HL-60 (cell line): Measurements from ENCODE around the gene PTPRR.

Experiments
- DNase-seq, 2 experiments: peaks; one replicate each; pipeline ENCODE4 v3.0.0-alpha.2; 2010 to 2020; ENCODE audit warnings: low read depth in 1 of 2, low spot score in 1 of 2
- H3K27ac ChIP-seq: fragments of 250-450 bp; sonication (Bioruptor Pico); replicated peaks from 2 replicates; pipeline ENCODE4 v1.5.1; 2020; ENCODE audit warnings: mild to moderate bottlenecking, moderate library complexity
- H3K27me3 ChIP-seq: fragments of 250-450 bp; sonication (Bioruptor Pico); 2 replicates; pipeline ENCODE4 v1.5.1; 2021; ENCODE audit warnings: mild to moderate bottlenecking, moderate library complexity; ENCODE audit not compliant: insufficient read depth, poor library complexity, severe bottlenecking
- H3K4me3 ChIP-seq: replicated peaks from 2 replicates; pipeline ENCODE4 v1.5.1; 2011; ENCODE audit warnings: mild to moderate bottlenecking, control low read depth, low read length; ENCODE audit not compliant: insufficient read depth
- GABPA ChIP-seq: IDR thresholded peaks from 2 replicates; pipeline ENCODE4 v1.6.1; 2012; ENCODE audit warnings: low read depth
- POLR2AphosphoS5 ChIP-seq: IDR thresholded peaks from 2 replicates; pipeline ENCODE4 v1.6.1; 2012; ENCODE audit warnings: low read depth
- REST ChIP-seq: IDR thresholded peaks from 2 replicates; pipeline ENCODE4 v1.6.1; 2012; ENCODE audit warnings: low read depth; ENCODE audit not compliant: insufficient replicate concordance
- SPI1 ChIP-seq: IDR thresholded peaks from 2 replicates; pipeline ENCODE4 v1.6.1; 2012; ENCODE audit warnings: low read depth, mild to moderate bottlenecking, borderline replicate concordance
- TF ChIP-seq, protein P1 (sequence below): IDR thresholded peaks from one replicate; pipeline ENCODE4 v1.5.1; 2011; ENCODE audit warnings: low read length, control low read depth, inconsistent platforms; ENCODE audit not compliant: insufficient read depth

The PTPRR gene

GRCh38 chr12:70609739-70610491, 310.6 kb downstream of the PTPRR start:
- peaks cover 27% of the 10 kb centered on the region for H3K27me3 ChIP-seq
- TF ChIP-seq SPI1 (peak; percentile 66; the same call in 1 of the 2 replicates), POLR2AphosphoS5 (no peak)
- DNase-seq, result peak in 1 of 2 experiments; percentile 48
- H3K4me3 ChIP-seq, result peak overlapping the region; percentile 32
- H3K27ac ChIP-seq, result no peak overlapping the region

- no peak overlapping the region for H3K27ac ChIP-seq
- H3K27me3 ChIP-seq, result peaks cover 27% of the 10 kb centered on the region
- no peak overlapping the region for H3K4me3 ChIP-seq
- DNase-seq, result no peak
- TF ChIP-seq SPI1 (no peak), POLR2AphosphoS5 (no peak), REST (no peak), GABPA (no peak)
- TF ChIP-seq, protein P1, sequence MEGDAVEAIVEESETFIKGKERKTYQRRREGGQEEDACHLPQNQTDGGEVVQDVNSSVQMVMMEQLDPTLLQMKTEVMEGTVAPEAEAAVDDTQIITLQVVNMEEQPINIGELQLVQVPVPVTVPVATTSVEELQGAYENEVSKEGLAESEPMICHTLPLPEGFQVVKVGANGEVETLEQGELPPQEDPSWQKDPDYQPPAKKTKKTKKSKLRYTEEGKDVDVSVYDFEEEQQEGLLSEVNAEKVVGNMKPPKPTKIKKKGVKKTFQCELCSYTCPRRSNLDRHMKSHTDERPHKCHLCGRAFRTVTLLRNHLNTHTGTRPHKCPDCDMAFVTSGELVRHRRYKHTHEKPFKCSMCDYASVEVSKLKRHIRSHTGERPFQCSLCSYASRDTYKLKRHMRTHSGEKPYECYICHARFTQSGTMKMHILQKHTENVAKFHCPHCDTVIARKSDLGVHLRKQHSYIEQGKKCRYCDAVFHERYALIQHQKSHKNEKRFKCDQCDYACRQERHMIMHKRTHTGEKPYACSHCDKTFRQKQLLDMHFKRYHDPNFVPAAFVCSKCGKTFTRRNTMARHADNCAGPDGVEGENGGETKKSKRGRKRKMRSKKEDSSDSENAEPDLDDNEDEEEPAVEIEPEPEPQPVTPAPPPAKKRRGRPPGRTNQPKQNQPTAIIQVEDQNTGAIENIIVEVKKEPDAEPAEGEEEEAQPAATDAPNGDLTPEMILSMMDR, result no peak
These were observed 311.3 kb downstream of the PTPRR start for GRCh38 chr12:70609203-70609602.

DNA sequence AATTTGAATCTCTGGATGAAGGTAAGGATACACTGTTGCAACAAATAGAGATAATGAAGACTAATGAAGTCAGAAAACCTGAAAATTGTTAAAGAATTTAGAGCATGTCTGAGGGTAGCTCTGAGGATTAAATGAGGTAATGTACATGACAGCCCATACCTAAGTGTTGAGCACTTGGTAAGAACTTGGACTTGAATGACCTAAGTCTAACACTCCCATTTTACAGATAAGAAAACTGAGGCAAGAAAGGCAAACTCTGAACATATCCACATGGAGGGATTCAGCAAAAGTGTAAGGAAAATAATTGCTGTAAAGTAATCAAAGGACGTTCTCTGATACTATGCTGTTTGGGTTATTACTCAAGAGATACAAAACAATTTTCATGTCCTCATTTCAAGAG, 312.4 kb downstream of the PTPRR start:
- TF ChIP-seq, protein P1, result no peak
- TF ChIP-seq GABPA, result no peak
- no peak for TF ChIP-seq POLR2AphosphoS5
- TF ChIP-seq REST, result no peak
- TF ChIP-seq SPI1, result no peak
- Histone ChIP-seq H3K27me3 (peaks cover 27% of the 10 kb centered on the region), H3K27ac (no peak overlapping the region), H3K4me3 (no peak overlapping the region)
- DNase-seq, result no peak

DNA sequence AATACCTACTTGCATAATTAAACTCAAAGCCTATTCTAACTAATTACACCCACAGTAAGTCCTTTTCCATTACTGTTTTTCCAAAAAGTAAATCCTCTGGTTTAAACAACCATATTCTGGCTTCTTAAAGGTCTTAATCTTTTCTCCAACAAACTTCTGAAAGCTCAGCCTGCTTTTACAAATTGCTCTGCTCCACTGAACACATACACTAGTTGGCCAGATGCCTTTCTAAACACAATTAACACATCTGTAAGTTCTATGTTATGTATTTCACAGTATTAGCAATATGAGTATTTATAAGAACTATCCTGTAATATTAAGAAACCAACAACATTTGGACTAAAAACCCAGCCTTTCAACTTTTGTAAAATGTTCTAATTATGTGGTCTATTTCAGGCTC, 313.4 kb downstream of the PTPRR start:
- no peak overlapping the region for H3K4me3 ChIP-seq
- TF ChIP-seq, protein P1, result no peak
- TF ChIP-seq SPI1, result no peak
- TF ChIP-seq REST, result no peak
- no peak for TF ChIP-seq GABPA
- TF ChIP-seq POLR2AphosphoS5, result no peak
- peaks cover 27% of the 10 kb centered on the region for H3K27me3 ChIP-seq
- no peak overlapping the region for H3K27ac ChIP-seq
- DNase-seq, result no peak
